ENCODE results near the gene NUP153. TPM values are rescaled to one million over a fixed set of nuclear protein-coding genes. Genes with fewer than 3 reads are reported as not detected.

NUP153 gene
- total RNA-seq, 1 experiment from 2014 or later = 31.3 TPM

Small RNA genes within 50 kb of the gene (small RNA-seq; reads per million reads assigned to genes)
- gene RF00019 (not detected), gene RNA5SP204 (7.7 reads per million, percentile 86 among the genes with 10 or more reads in this experiment), gene RNU6-190P (not detected), gene SUMO2P13 (not detected)

Other genes starting within 250 kb of the NUP153 start
- 9.4 and 9.9 TPM in 2 replicates for gene FAM8A1, start 106.6 kb downstream of the NUP153 start, total RNA-seq (2014; rRNA removed; shearing (Covaris generic))

Data from HT-29 (cell line).